GM21619 (cell line): ENCODE measurements around the gene UNC45A.

ENCODE experiments used
- ATAC-seq: cut with Tn5 transposase; IDR thresholded peaks from one replicate; pipeline ENCODE4 v1.9.1; 2021; ENCODE audit not compliant: unreplicated experiment

The UNC45A gene

GRCh38 chr15:90994417-90995311 is 59.6 kb downstream of the UNC45A start, which contains the start of gene PRC1:
Gene PRC1, minus strand, starts transcription at chr15:90994535. Its CDS starts 118 bp downstream, at chr15:90994417.
- ATAC-seq: peak; percentile 96

- no peak for ATAC-seq
Measured at GRCh38 chr15:90998737-90999136, 63.7 kb downstream of the UNC45A start.

- ATAC-seq: no peak
Measured at GRCh38 chr15:91001209-91001608, 66.1 kb downstream of the UNC45A start.
